ENCODE measurements around the gene FOXL2. TPM values are rescaled to one million over a fixed set of nuclear protein-coding genes. Genes with fewer than 3 reads are reported as not detected.
A peak's percentile ranks its signal among the peaks of the same experiment; 100 is the strongest.

FOXL2 gene
- total RNA-seq, 2 donors from 2014 or later: not detected

DNA sequence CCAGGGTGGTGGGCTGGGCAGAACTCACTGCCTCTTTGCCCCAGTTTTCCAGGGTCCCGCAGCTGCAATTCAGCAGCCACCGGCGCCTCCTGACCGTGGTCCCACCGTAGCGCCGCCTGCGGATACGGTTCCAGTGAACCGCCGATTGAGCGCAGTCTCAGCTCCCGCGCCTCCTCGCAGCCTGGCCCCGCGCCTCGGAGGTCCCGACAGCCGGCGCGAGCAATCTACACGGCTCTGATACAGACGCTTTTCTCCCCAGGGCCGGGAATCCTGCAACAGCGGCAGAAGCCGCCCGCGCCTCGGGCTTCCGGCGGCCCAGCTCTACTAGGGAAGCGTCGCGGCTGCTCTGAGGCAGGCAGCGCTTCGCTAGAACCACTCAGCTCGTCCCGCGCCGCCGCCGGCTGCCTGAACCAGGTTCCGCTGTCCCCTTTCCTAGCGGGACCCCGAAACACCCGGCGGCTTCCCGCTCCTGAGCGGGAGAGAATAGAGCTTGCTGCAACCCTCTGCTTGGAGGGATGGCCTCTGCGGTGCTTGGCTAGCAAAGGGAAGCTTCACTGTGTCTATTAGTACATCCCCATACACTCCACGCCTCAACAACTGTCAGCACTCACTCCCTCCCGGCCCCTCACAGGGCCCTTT, 3.2 kb upstream of the FOXL2 start:
- ATAC-seq (ENCODE audit: insufficient number of reproducible peaks, low FRiP score, low read depth): no peak
- H3K36me3 ChIP-seq: no peaks in the 10 kb centered on the region
- peaks cover 18 to 33% of the 10 kb centered on the region in 2 donors for H3K4me1 ChIP-seq (ENCODE audit: control insufficient read depth in 1 of 2, low read depth in 2 of 2)
- H3K9me3 ChIP-seq: no peaks in the 10 kb centered on the region
- peak overlapping the region; percentile 68 for H3K4me3 ChIP-seq
- TF ChIP-seq, protein P1, sequence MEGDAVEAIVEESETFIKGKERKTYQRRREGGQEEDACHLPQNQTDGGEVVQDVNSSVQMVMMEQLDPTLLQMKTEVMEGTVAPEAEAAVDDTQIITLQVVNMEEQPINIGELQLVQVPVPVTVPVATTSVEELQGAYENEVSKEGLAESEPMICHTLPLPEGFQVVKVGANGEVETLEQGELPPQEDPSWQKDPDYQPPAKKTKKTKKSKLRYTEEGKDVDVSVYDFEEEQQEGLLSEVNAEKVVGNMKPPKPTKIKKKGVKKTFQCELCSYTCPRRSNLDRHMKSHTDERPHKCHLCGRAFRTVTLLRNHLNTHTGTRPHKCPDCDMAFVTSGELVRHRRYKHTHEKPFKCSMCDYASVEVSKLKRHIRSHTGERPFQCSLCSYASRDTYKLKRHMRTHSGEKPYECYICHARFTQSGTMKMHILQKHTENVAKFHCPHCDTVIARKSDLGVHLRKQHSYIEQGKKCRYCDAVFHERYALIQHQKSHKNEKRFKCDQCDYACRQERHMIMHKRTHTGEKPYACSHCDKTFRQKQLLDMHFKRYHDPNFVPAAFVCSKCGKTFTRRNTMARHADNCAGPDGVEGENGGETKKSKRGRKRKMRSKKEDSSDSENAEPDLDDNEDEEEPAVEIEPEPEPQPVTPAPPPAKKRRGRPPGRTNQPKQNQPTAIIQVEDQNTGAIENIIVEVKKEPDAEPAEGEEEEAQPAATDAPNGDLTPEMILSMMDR (IDR thresholded peaks at IDR 0.05): no peak
- H3K27ac ChIP-seq: no peak overlapping the region
- H3K27me3 ChIP-seq (replicated peaks; ENCODE audit: insufficient read depth): peaks cover 8% of the 10 kb centered on the region
- DNase-seq (ENCODE audit: low spot score): no peak

DNA sequence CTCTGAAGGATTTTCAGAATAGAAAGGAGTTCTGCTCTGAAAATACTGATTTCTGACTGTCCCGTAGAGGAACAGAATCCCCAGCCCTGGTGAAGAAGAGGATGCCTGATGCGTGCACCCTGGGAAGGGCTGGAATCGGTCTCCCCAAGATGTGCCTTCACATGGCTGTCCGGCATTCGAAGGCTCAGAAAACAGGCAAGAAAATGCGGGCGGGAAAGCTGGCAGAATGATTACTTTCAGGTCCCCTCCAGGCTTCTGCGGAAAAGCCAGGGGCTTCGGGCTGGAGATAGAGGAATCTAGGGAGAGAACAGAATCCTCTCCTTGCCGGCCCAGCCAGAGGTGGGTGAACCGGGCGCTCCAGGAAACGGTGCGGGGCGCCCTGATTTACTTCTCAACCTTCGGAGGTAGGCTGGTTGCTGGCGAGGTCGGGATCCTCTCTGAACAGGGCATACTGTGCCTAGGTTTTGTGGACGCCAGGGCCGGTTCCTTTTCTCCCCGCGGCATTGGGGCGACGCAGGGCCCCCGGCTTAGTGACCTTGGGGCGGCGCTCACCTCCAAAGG, 2.6 kb upstream of the FOXL2 start:
- H3K27ac ChIP-seq: no peak overlapping the region
- TF ChIP-seq, protein P1 (IDR thresholded peaks at IDR 0.05): no peak
- no peak for ATAC-seq (ENCODE audit: insufficient number of reproducible peaks, low FRiP score, low read depth)
- H3K9me3 ChIP-seq: no peaks in the 10 kb centered on the region
- H3K4me3 ChIP-seq: peak overlapping the region; percentile 68
- no peaks in the 10 kb centered on the region for H3K36me3 ChIP-seq
- H3K4me1 ChIP-seq (ENCODE audit: control insufficient read depth in 1 of 2, low read depth in 2 of 2): peaks cover 21 to 39% of the 10 kb centered on the region in 2 donors
- no peak for DNase-seq (ENCODE audit: low spot score)
- H3K27me3 ChIP-seq (replicated peaks; ENCODE audit: insufficient read depth): peaks cover 12% of the 10 kb centered on the region

DNA sequence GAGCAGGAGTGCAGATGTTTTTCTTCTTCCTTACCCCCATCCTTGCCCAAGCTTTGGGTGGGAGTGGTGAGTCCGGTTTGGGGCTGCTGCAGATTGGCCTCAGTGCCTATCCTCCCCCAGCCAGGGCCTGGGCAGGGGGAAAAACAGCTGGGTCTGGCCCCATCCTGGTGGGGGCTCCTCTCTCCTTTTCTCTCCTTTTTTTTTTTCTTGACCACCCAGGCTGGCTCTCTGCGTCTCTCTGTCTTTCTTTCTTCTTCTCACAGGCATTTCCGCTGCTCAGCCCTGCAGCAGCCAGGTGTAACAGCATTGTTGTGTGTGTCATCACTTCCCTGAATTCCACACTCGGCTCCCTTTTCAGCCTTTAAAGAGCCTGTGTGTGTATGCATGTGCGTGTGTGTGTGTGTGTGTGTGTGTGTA, 2.1 kb upstream of the FOXL2 start:
- no peak for ATAC-seq (ENCODE audit: insufficient number of reproducible peaks, low FRiP score, low read depth)
- H3K4me3 ChIP-seq: no peak overlapping the region
- no peaks in the 10 kb centered on the region for H3K9me3 ChIP-seq
- H3K4me1 ChIP-seq (ENCODE audit: control insufficient read depth in 1 of 2, low read depth in 2 of 2): peaks cover 21 to 41% of the 10 kb centered on the region in 2 donors
- TF ChIP-seq, protein P1 (IDR thresholded peaks at IDR 0.05): no peak
- no peak overlapping the region for H3K27ac ChIP-seq
- H3K27me3 ChIP-seq (replicated peaks; ENCODE audit: insufficient read depth): peaks cover 17% of the 10 kb centered on the region
- no peak for DNase-seq (ENCODE audit: low spot score)
- H3K36me3 ChIP-seq: no peaks in the 10 kb centered on the region

DNA sequence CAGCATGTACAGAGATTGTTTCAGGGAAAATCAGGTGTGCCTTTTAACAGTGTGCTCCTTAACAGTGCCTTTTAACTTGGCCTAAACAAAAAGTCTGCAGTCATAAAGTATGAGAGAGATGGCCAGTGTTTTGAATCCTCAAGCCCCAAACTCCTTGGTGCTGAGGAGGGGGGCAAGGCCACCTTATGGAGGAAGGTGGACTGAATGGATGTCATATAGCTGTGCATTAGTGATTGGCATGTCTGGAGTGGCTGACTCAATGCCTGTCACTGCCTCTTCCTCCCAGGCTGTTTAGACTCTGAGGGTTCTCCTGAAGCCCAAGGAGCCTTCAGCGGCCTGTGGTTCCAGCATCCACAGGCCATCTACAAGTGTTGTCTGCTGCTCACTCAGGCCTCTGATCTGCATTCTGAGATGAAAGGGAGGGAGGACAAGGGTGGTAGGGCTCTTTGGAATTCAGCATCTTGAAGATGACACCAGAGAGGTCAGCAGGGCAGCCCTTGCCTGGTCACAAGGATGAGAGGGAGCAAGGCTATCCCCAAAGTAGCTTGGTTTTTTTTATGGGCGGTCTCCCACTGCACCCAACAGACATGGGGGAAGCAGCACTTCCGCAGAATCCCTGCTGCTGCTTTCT, 1.5 kb upstream of the FOXL2 start:
- peaks cover 23% of the 10 kb centered on the region for H3K27me3 ChIP-seq (replicated peaks; ENCODE audit: insufficient read depth)
- TF ChIP-seq, protein P1 (IDR thresholded peaks at IDR 0.05): no peak
- peaks cover 21 to 41% of the 10 kb centered on the region in 2 donors for H3K4me1 ChIP-seq (ENCODE audit: control insufficient read depth in 1 of 2, low read depth in 2 of 2)
- ATAC-seq (ENCODE audit: insufficient number of reproducible peaks, low FRiP score, low read depth): no peak
- no peak for DNase-seq (ENCODE audit: low spot score)
- no peaks in the 10 kb centered on the region for H3K9me3 ChIP-seq
- no peak overlapping the region for H3K27ac ChIP-seq
- H3K4me3 ChIP-seq: no peak overlapping the region
- no peaks in the 10 kb centered on the region for H3K36me3 ChIP-seq

DNA sequence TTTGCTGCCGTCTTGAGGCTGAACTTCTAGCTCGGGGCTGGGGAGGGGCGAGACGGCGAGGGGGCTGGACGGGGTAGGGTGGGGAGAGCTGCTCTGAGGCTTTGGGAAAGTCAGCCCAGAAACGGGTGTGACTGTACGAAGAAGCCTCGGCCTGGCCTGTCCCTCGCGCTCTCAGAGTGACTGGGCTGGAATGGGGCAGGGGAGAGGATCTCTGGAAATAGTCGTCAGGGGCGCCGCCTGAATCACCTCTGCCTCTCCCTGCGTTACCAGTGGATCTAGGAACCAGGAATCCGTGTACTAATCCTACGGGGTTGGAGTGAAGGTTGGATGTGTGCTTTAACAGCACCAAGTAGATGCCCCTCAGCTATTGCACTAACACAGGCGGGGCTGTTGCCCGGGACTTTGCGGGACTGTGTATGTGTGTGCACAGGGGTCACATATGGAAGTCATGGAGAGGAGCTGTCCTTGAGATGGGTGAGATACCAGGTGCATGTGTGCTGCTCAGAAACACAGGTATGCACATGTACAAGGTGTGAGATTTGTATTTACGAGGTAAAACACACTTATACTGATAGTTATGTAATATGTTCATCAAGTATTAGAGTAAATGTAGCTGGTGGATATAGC, 671 bp upstream of the FOXL2 start:
- H3K9me3 ChIP-seq: no peaks in the 10 kb centered on the region
- peaks cover 31% of the 10 kb centered on the region for H3K27me3 ChIP-seq (replicated peaks; ENCODE audit: insufficient read depth)
- peaks cover 21 to 41% of the 10 kb centered on the region in 2 donors for H3K4me1 ChIP-seq (ENCODE audit: control insufficient read depth in 1 of 2, low read depth in 2 of 2)
- no peak for DNase-seq (ENCODE audit: low spot score)
- peak overlapping the region; percentile 67 for H3K4me3 ChIP-seq
- no peaks in the 10 kb centered on the region for H3K36me3 ChIP-seq
- TF ChIP-seq, protein P1 (IDR thresholded peaks at IDR 0.05): no peak
- no peak overlapping the region for H3K27ac ChIP-seq
- no peak for ATAC-seq (ENCODE audit: insufficient number of reproducible peaks, low FRiP score, low read depth)

Data from thoracic aorta (tissue), 2 donors.